Measurements from ENCODE around the gene PSMD2.
A peak's percentile ranks its signal among the peaks of the same experiment; 100 is the strongest.

The PSMD2 gene

DNA sequence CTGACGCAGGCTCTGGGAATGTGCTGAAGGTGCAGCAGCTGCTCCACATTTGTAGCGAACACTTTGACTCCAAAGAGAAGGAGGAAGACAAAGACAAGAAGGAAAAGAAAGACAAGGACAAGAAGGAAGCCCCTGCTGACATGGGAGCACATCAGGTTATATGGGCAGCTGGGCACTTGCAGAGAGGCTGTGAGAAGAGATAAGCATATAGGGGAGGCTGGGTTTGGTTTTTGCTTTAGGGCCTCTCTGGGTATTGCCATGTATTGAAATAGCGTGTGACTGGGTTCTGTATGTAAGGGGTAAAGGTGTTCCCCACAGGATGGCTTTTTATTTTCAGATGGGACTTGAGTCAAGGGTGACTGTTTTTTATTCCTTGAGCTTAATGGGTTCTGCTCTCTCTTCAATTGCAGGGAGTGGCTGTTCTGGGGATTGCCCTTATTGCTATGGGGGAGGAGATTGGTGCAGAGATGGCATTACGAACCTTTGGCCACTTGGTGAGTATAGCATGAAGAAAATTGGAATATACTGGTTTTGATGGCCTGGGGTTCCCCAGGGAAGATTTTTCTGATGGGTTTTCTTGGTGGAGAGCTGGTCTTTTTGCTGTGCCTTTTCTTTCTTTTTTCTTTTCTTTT, 7.4 kb downstream of the PSMD2 start:
- no peaks in the 10 kb centered on the region for H3K4me1 ChIP-seq (ENCODE audit: control extremely low read depth in 1 of 4, control insufficient read depth in 4 of 4, insufficient read depth in 4 of 4, low read length in 3 of 4)

DNA sequence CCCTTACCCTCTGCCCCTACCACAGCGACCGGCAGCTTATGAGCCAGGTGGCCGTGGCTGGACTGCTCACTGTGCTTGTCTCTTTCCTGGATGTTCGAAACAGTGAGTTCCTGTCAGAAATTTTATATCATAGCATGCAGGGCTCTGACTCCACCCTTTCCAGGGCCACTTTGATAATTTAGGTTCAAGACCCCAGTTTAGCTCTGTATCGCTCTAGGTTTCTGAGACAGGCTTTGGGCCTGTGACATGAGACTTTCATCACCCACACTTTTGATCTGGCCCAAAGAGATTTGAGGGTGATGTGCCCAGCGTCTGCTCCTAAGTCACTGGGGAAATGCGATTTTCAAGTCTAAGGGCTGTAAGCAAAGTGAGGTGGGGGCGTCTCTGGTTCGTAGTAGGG, 8.9 kb downstream of the PSMD2 start:
- H3K27ac ChIP-seq (ENCODE audit: insufficient read depth in 1 of 2, low read depth in 1 of 2, low read length in 2 of 2, poor library complexity in 1 of 2, severe bottlenecking in 2 of 2): no peak overlapping the region
- no peak for DNase-seq
- peaks cover 28 to 58% (median 46%) of the 10 kb centered on the region in 4 experiments for H3K36me3 ChIP-seq (ENCODE audit: control insufficient read depth in 4 of 4, insufficient read depth in 4 of 4, low read length in 3 of 4)
- CTCF ChIA-PET: interaction anchor here (0.7 to 2.4 kb wide), 2 partner anchors 38 to 46 kb away, joined by 3 to 9 read pairs; no protein-coding TSS in a partner anchor
- POLR2A ChIA-PET: no interaction called here
- H3K9me3 ChIP-seq (ENCODE audit: control extremely low read depth in 1 of 5, control insufficient read depth in 4 of 5, insufficient read depth in 2 of 5, low read depth in 1 of 5, low read length in 4 of 5): no peaks in the 10 kb centered on the region
- WGBS (ENCODE audit: insufficient coverage): 99% methylated on average over 8 of the region's 9 CpGs
- H3K27me3 ChIP-seq (replicated peaks in 2 of 5; ENCODE audit: control insufficient read depth in 4 of 5, insufficient read depth in 5 of 5, low read length in 4 of 5): no peaks in the 10 kb centered on the region
- H3K4me1 ChIP-seq (ENCODE audit: control extremely low read depth in 1 of 4, control insufficient read depth in 4 of 4, insufficient read depth in 4 of 4, low read length in 3 of 4): no peaks in the 10 kb centered on the region
- H3K4me3 ChIP-seq (ENCODE audit: control insufficient read depth in 1 of 7, extremely low read depth in 1 of 7, insufficient read depth in 4 of 7, low read depth in 2 of 7, low read length in 6 of 7): no peak overlapping the region

More for the DNA sequence above, 7.4 kb downstream of the PSMD2 start:
- Histone ChIP-seq H3K4me3 (ENCODE audit: control insufficient read depth in 1 of 7, extremely low read depth in 1 of 7, insufficient read depth in 4 of 7, low read depth in 2 of 7, low read length in 6 of 7) (no peak overlapping the region), H3K36me3 (ENCODE audit: control insufficient read depth in 4 of 4, insufficient read depth in 4 of 4, low read length in 3 of 4) (peaks cover 40 to 73% (median 59%) of the 10 kb centered on the region in 4 experiments), H3K27me3 (replicated peaks in 2 of 5; ENCODE audit: control insufficient read depth in 4 of 5, insufficient read depth in 5 of 5, low read length in 4 of 5) (no peaks in the 10 kb centered on the region), H3K9me3 (ENCODE audit: control extremely low read depth in 1 of 5, control insufficient read depth in 4 of 5, insufficient read depth in 2 of 5, low read depth in 1 of 5, low read length in 4 of 5) (no peaks in the 10 kb centered on the region), H3K27ac (ENCODE audit: insufficient read depth in 1 of 2, low read depth in 1 of 2, low read length in 2 of 2, poor library complexity in 1 of 2, severe bottlenecking in 2 of 2) (no peak overlapping the region)
- DNase-seq: no peak
- ChIA-PET CTCF (interaction anchor here (1.0 to 2.6 kb wide), 8 partner anchors 9 to 50 kb away, joined by 3 to 10 read pairs (median 4); no protein-coding TSS in a partner anchor), POLR2A (interaction anchor here (0.6 kb wide), 1 partner anchor 37 kb away, joined by 7 read pairs; no protein-coding TSS in a partner anchor)
- WGBS (ENCODE audit: insufficient coverage): 100% methylated on average over 3 of the region's 4 CpGs

DNA sequence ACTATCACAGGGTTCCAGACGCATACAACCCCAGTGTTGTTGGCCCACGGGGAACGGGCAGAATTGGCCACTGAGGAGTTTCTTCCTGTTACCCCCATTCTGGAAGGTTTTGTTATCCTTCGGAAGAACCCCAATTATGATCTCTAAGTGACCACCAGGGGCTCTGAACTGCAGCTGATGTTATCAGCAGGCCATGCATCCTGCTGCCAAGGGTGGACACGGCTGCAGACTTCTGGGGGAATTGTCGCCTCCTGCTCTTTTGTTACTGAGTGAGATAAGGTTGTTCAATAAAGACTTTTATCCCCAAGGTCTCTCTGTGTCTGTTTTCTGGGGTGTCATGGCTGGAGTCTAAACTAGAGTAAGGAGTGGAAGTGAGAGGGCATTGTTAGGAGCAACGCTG, 9.7 kb downstream of the PSMD2 start:
- no peaks in the 10 kb centered on the region for H3K4me1 ChIP-seq (ENCODE audit: control extremely low read depth in 1 of 4, control insufficient read depth in 4 of 4, insufficient read depth in 4 of 4, low read length in 3 of 4)
- H3K4me3 ChIP-seq (ENCODE audit: control insufficient read depth in 1 of 7, extremely low read depth in 1 of 7, insufficient read depth in 4 of 7, low read depth in 2 of 7, low read length in 6 of 7): no peak overlapping the region
- H3K27me3 ChIP-seq (replicated peaks in 2 of 5; ENCODE audit: control insufficient read depth in 4 of 5, insufficient read depth in 5 of 5, low read length in 4 of 5): no peaks in the 10 kb centered on the region
- DNase-seq: no peak
- H3K9me3 ChIP-seq (ENCODE audit: control extremely low read depth in 1 of 5, control insufficient read depth in 4 of 5, insufficient read depth in 2 of 5, low read depth in 1 of 5, low read length in 4 of 5): no peaks in the 10 kb centered on the region
- WGBS (ENCODE audit: insufficient coverage): 100% methylated on average over 2 of the region's 7 CpGs
- CTCF ChIA-PET: no interaction called here
- peaks cover 25 to 50% (median 40%) of the 10 kb centered on the region in 4 experiments for H3K36me3 ChIP-seq (ENCODE audit: control insufficient read depth in 4 of 4, insufficient read depth in 4 of 4, low read length in 3 of 4)
- POLR2A ChIA-PET: no interaction called here
- peak overlapping the region in 1 of 2 experiments; percentile 43 for H3K27ac ChIP-seq (ENCODE audit: insufficient read depth in 1 of 2, low read depth in 1 of 2, low read length in 2 of 2, poor library complexity in 1 of 2, severe bottlenecking in 2 of 2)

DNA sequence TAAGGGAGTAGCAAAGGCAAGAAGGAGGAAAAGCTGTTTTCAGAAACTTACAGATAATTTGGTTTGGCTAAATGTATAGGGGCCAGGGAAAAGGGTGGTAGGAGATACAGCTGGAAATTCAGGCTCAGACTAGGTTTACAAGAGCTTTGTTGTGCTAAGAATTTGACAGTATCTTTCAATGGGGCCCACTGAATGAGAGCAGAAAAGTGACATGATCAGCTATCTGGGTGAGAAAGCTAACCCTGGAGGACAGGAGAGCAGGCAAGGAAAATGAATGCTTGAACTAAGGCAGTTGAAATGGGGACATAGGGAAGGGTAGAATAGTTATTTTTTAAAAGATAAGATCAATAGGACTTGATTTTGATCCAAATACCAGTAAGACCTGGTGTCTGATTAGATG, 12.6 kb downstream of the PSMD2 start:
- POLR2A ChIA-PET: no interaction called here
- no peak overlapping the region for H3K27ac ChIP-seq (ENCODE audit: insufficient read depth in 1 of 2, low read depth in 1 of 2, low read length in 2 of 2, poor library complexity in 1 of 2, severe bottlenecking in 2 of 2)
- CTCF ChIA-PET: interaction anchor here (1.3 to 1.9 kb wide), 5 partner anchors 9 to 25 kb away, joined by 3 to 9 read pairs (median 5); no protein-coding TSS in a partner anchor
- no peaks in the 10 kb centered on the region for H3K27me3 ChIP-seq (replicated peaks in 2 of 5; ENCODE audit: control insufficient read depth in 4 of 5, insufficient read depth in 5 of 5, low read length in 4 of 5)
- H3K36me3 ChIP-seq (ENCODE audit: control insufficient read depth in 4 of 4, insufficient read depth in 4 of 4, low read length in 3 of 4): peaks cover 15 to 34% (median 24%) of the 10 kb centered on the region in 4 experiments
- peaks cover 0 to 20% (median 15%) of the 10 kb centered on the region in 4 experiments for H3K4me1 ChIP-seq (ENCODE audit: control extremely low read depth in 1 of 4, control insufficient read depth in 4 of 4, insufficient read depth in 4 of 4, low read length in 3 of 4)
- DNase-seq: no peak
- no peaks in the 10 kb centered on the region for H3K9me3 ChIP-seq (ENCODE audit: control extremely low read depth in 1 of 5, control insufficient read depth in 4 of 5, insufficient read depth in 2 of 5, low read depth in 1 of 5, low read length in 4 of 5)
- no peak overlapping the region for H3K4me3 ChIP-seq (ENCODE audit: control insufficient read depth in 1 of 7, extremely low read depth in 1 of 7, insufficient read depth in 4 of 7, low read depth in 2 of 7, low read length in 6 of 7)

DNA sequence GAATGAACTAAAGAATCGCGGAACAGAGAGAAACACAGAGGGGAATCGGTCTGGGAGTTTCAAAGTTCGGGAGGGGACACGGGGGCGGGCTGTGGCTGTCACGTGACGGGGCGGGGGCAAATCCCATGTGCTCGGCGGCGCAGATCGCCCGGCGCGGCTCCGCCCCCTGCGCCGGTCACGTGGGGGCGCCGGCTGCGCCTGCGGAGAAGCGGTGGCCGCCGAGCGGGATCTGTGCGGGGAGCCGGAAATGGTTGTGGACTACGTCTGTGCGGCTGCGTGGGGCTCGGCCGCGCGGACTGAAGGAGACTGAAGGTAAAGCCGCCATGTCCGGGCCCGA, 15.3 kb downstream of the PSMD2 start, which contains the start of gene EIF4G1:
Gene EIF4G1 (plus strand): TSS at position 244 of the 337 bp plus-strand sequence. CDS start 1,191 bp downstream, outside the sequence.
- H3K4me1 ChIP-seq (ENCODE audit: control extremely low read depth in 1 of 4, control insufficient read depth in 4 of 4, insufficient read depth in 4 of 4, low read length in 3 of 4): peaks cover 0 to 39% (median 29%) of the 10 kb centered on the region in 4 experiments
- H3K4me3 ChIP-seq (ENCODE audit: control insufficient read depth in 1 of 7, extremely low read depth in 1 of 7, insufficient read depth in 4 of 7, low read depth in 2 of 7, low read length in 6 of 7): peak within 1 kb of the TSS; percentile 35 to 85 (median 70)
- CTCF ChIA-PET: no interaction called here
- no peaks in the 10 kb centered on the region for H3K27me3 ChIP-seq (replicated peaks in 2 of 5; ENCODE audit: control insufficient read depth in 4 of 5, insufficient read depth in 5 of 5, low read length in 4 of 5)
- peak; percentile 94 to 96 (median 96) for DNase-seq
- H3K36me3 ChIP-seq (ENCODE audit: control insufficient read depth in 4 of 4, insufficient read depth in 4 of 4, low read length in 3 of 4): peaks cover 0 to 29% (median 15%) of the 10 kb centered on the region in 4 experiments
- POLR2A ChIA-PET: no interaction called here
- no peaks in the 10 kb centered on the region for H3K9me3 ChIP-seq (ENCODE audit: control extremely low read depth in 1 of 5, control insufficient read depth in 4 of 5, insufficient read depth in 2 of 5, low read depth in 1 of 5, low read length in 4 of 5)
- peak within 1 kb of the TSS; percentile 86 to 95 for H3K27ac ChIP-seq (ENCODE audit: insufficient read depth in 1 of 2, low read depth in 1 of 2, low read length in 2 of 2, poor library complexity in 1 of 2, severe bottlenecking in 2 of 2)
- 0% methylated on average over 17 of the region's 40 CpGs for WGBS (ENCODE audit: insufficient coverage)

DNA sequence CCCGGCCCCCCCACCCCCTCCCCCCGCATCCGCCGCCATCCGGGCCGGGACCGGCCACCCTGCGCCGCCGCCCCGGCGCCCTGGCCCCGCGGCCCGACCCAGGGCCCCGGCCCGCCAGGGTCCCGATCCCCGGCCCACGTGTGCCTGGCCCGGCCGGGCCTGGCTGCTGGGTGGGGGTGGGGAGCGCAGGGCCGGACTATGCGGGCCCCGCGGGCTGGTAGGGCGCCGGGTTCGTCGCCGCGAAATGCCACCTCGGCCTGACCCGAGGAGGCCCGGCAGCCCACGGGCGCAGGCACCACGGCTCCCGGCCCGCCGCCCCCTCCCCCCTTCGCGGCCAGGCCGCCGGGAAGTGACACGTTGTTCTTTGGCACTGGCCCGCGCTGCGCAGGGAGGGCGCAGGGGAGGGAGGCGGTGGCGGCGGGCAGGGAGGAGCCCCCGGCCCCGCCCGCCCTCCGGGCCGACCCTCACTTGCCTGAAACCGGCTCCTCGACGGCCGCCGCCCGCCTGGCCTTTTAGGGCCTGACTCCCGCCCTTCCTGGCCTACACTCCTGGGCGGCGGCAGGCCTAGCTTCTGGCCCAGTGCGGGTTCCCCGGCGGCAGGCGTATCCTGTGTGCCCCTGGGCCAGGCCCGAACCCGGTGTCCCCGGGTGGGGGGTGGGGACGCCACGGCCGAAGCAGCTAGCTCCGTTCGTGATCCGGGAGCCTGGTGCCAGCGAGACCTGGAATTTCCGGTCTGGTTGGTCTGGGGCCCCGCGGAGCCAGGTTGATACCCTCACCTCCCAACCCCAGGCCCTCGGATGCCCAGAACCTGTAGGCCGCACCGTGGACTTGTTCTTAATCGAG, 15.9 kb downstream of the PSMD2 start:
- H3K4me3 ChIP-seq (ENCODE audit: control insufficient read depth in 1 of 7, extremely low read depth in 1 of 7, insufficient read depth in 4 of 7, low read depth in 2 of 7, low read length in 6 of 7): peak overlapping the region; percentile 35 to 85 (median 70)
- 0% methylated on average over 54 of the region's 89 CpGs for WGBS (ENCODE audit: insufficient coverage)
- no peaks in the 10 kb centered on the region for H3K27me3 ChIP-seq (replicated peaks in 2 of 5; ENCODE audit: control insufficient read depth in 4 of 5, insufficient read depth in 5 of 5, low read length in 4 of 5)
- peaks cover 0 to 45% (median 35%) of the 10 kb centered on the region in 4 experiments for H3K4me1 ChIP-seq (ENCODE audit: control extremely low read depth in 1 of 4, control insufficient read depth in 4 of 4, insufficient read depth in 4 of 4, low read length in 3 of 4)
- H3K9me3 ChIP-seq (ENCODE audit: control extremely low read depth in 1 of 5, control insufficient read depth in 4 of 5, insufficient read depth in 2 of 5, low read depth in 1 of 5, low read length in 4 of 5): no peaks in the 10 kb centered on the region
- H3K27ac ChIP-seq (ENCODE audit: insufficient read depth in 1 of 2, low read depth in 1 of 2, low read length in 2 of 2, poor library complexity in 1 of 2, severe bottlenecking in 2 of 2): peak overlapping the region; percentile 86 to 95
- ChIA-PET POLR2A (interaction anchor here (1.4 kb wide), 1 partner anchor 14 kb away, joined by 3 read pairs; no protein-coding TSS in a partner anchor), CTCF (interaction anchor here (1.0 to 2.7 kb wide), 4 partner anchors 9 to 39 kb away, joined by 3 to 13 read pairs (median 5); partner anchors contain the start of gene FAM131A)
- DNase-seq: peak; percentile 74 to 92 (median 88)
- peaks cover 0 to 33% (median 15%) of the 10 kb centered on the region in 4 experiments for H3K36me3 ChIP-seq (ENCODE audit: control insufficient read depth in 4 of 4, insufficient read depth in 4 of 4, low read length in 3 of 4)

Data from common myeloid progenitor, CD34-positive (primary cell).